Measurements from ENCODE around the gene XPNPEP1.

DNA sequence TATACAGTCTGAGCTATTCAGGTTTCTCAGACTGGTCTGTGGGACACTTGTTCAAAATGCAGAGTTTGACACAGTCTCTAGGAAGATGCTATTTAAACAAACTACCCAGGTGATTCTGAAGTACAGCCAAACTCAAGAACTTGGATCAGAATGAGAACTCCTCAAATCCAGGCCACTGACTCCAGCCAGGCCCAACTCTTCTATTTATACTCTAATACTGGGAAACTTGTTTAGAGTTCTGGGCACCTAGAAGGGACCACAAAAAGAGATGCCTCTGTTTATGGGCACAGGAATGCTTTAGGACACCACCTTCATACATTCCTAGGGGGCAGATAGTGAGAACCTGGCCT is 44.4 kb upstream of the XPNPEP1 start:
- TF ChIP-seq, protein P1, sequence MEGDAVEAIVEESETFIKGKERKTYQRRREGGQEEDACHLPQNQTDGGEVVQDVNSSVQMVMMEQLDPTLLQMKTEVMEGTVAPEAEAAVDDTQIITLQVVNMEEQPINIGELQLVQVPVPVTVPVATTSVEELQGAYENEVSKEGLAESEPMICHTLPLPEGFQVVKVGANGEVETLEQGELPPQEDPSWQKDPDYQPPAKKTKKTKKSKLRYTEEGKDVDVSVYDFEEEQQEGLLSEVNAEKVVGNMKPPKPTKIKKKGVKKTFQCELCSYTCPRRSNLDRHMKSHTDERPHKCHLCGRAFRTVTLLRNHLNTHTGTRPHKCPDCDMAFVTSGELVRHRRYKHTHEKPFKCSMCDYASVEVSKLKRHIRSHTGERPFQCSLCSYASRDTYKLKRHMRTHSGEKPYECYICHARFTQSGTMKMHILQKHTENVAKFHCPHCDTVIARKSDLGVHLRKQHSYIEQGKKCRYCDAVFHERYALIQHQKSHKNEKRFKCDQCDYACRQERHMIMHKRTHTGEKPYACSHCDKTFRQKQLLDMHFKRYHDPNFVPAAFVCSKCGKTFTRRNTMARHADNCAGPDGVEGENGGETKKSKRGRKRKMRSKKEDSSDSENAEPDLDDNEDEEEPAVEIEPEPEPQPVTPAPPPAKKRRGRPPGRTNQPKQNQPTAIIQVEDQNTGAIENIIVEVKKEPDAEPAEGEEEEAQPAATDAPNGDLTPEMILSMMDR (IDR thresholded peaks at IDR 0.05): no peak
- TF ChIP-seq POLR2AphosphoS5 (IDR thresholded peaks at IDR 0.05): no peak
